GM10248 (cell line): ENCODE measurements around the gene RFT1.

ENCODE experiments used
- CTCF ChIA-PET: fragments of 300-600 bp; sonication (Branson Sonifier 250); formaldehyde crosslinking; extraction: SDS; loops from one replicate; lab custom pipeline; 2021; ENCODE audit warnings: antibody characterized with exemption; lab: Yijun Ruan, JAX
- POLR2A ChIA-PET: fragments of 350-650 bp; sonication (Branson Sonifier 250); formaldehyde crosslinking; extraction: SDS; loops from one replicate; lab custom pipeline; 2020; ENCODE audit warnings: antibody characterized with exemption; lab: Yijun Ruan, JAX
- DNase-seq: peaks from one replicate; pipeline ENCODE4 v3.0.0; 2012; ENCODE audit errors: extremely low spot score
- CTCF ChIP-seq: IDR thresholded peaks from 2 replicates; pipeline ENCODE4 v1.5.1; 2012; ENCODE audit warnings: mild to moderate bottlenecking, low read depth; ENCODE audit errors: extremely low read depth, missing control alignments, control extremely low read depth

RFT1 gene

GRCh38 chr3:53111822-53112221 lies 18.4 kb downstream of the RFT1 start:
- CTCF ChIA-PET: interaction anchor here (0.7 to 18.1 kb wide), 5 partner anchors 19 to 108 kb away, joined by 3 to 253 read pairs (median 3); no protein-coding TSS in a partner anchor
- no peak for DNase-seq
- no peak for TF ChIP-seq CTCF
- POLR2A ChIA-PET: interaction anchor here (0.6 kb wide), 1 partner anchor 275 kb away, joined by 3 read pairs; no protein-coding TSS in a partner anchor

DNA sequence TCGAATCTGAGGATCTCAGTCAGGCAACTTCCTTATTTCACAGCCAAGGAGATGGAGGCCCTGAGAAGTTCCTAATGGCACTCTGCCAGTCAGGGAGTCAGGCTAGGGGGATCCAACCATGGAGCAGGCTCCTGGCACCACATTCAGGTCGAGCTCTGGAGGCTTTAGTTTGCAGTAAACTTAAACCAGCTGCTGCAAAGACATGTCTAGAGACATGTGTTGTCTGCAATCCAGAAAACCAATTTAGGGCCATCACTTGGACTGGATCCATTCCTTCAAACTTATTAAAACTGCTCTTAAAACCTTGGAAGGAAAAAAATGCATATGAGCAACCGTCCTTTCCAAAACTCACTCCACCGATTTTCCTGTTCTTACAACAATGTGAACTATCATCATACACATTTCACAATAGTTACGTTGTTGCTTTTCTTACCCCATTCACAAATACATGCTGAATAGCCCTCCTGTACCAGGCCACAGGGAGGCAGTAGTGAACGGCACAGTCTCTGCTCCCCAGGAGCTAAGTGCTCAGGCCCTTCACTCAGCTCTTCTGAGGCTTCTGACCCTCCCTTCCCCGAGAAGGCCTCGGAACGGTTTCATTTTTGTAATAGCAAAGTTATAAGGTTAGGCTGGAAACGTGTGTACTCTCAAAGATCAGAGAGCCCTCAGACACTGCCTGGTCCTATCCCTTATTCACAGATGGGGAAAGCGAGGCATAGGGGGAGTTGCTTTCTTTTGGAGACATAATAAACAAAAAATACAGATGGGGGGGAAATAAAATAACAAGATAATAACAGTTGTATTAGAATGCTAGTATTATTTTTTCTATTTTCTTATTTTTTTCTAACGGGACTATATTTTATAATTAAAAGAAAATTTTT lies 20.1 kb downstream of the RFT1 start:
- ChIA-PET CTCF (interaction anchor here (0.9 to 18.1 kb wide), 10 partner anchors 8 to 259 kb away, joined by 3 to 253 read pairs (median 4); no protein-coding TSS in a partner anchor), POLR2A (no interaction called here)
- TF ChIP-seq CTCF: peak; percentile 28
- peak; percentile 59 for DNase-seq

GRCh38 chr3:53109190-53109589 lies 21.0 kb downstream of the RFT1 start:
- DNase-seq: no peak
- TF ChIP-seq CTCF: no peak
- POLR2A ChIA-PET: no interaction called here
- CTCF ChIA-PET: interaction anchor here (0.8 to 18.1 kb wide), 9 partner anchors 9 to 111 kb away, joined by 3 to 253 read pairs (median 6); no protein-coding TSS in a partner anchor

DNA sequence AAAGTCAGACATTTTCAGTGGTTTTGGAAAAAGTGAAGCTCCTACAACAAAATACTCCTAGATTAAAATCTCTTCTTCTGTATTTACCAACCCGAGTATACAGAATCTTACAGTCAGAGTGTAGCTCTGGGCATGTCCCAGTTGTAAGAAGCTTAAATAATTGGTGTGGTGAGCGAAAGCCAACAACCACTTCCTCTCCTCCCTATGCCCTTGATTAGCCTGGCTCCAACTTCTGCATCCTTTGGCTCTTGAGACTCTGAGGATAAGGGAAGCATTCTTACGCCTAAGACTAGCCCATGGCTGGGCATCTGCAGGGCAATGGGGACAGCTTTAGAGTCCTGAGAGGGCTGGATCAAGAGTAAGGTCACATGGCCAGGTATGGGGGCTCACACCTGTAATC lies 25.5 kb downstream of the RFT1 start:
- POLR2A ChIA-PET: no interaction called here
- no peak for TF ChIP-seq CTCF
- no peak for DNase-seq
- CTCF ChIA-PET: interaction anchor here (0.9 to 4.3 kb wide), 7 partner anchors 9 to 362 kb away, joined by 3 to 25 read pairs (median 3); no protein-coding TSS in a partner anchor

GRCh38 chr3:53103397-53104296 lies 26.6 kb downstream of the RFT1 start:
- TF ChIP-seq CTCF: no peak
- no peak for DNase-seq
- CTCF ChIA-PET: interaction anchor here (0.9 to 4.3 kb wide), 10 partner anchors 8 to 360 kb away, joined by 3 to 25 read pairs (median 3); no protein-coding TSS in a partner anchor
- POLR2A ChIA-PET: no interaction called here

DNA sequence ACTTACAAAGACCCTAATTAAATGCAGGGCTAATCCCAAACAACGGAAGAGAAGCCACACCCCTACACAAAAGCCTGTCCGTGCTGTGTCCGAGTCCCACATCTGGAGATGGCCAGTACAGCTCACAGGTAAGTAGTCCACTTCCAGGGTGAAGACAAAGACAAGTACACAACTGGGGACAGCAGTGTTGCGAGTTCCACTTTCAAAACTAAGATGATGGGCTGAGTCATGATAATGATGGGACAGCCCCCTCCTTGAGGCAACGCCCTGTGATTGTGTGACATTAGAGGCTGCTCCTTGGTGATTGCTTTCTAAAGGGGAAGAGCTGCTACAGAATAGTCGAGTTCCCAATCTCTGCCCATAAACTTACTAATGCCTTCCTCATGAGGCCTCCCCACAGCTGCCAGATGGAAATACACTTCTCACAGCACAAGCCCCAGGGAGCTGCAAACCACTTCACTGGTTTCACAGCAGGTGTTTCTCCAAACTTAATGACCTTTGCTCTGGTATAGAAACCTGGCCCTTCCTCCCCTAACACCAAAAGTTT lies 27.6 kb downstream of the RFT1 start:
- DNase-seq: peak; percentile 79

More for the DNA sequence above, 27.6 kb downstream of the RFT1 start:
- no peak for TF ChIP-seq CTCF
- ChIA-PET POLR2A (no interaction called here), CTCF (interaction anchor here (1.0 to 4.3 kb wide), 7 partner anchors 9 to 350 kb away, joined by 3 to 25 read pairs (median 3); no protein-coding TSS in a partner anchor)
